GM12878 (cell line): Measurements from ENCODE around the gene FIZ1. TPM values are rescaled to one million over a fixed set of nuclear protein-coding genes. Genes with fewer than 3 reads are reported as not detected.

Source experiments
- EED ChIP-seq: sonication (generic); IDR thresholded peaks from 2 replicates; pipeline ENCODE4 v1.6.1; 2016; ENCODE audit warnings: antibody characterized with exemption, low read depth
- EGR1 ChIP-seq, 2 experiments: IDR thresholded peaks; 1 replicate in 1 of 2; 2 replicates in 1 of 2; pipeline ENCODE4 v1.6.1; 2011 to 2012; ENCODE audit warnings: low read depth in 2 of 2, low read length in 2 of 2, borderline replicate concordance in 1 of 2, mild to moderate bottlenecking in 1 of 2, moderate library complexity in 1 of 2
- HSF1 ChIP-seq: fragments of 150-350 bp; IDR thresholded peaks from 2 replicates; pipeline ENCODE4 v1.6.1; 2014; ENCODE audit warnings: mild to moderate bottlenecking, low read depth, low read length
- IKZF2 ChIP-seq, 2 experiments: fragments of 450-650 bp; IDR thresholded peaks; 2 replicates each; pipeline ENCODE4 v1.6.1; 2017; ENCODE audit warnings: mild to moderate bottlenecking in 2 of 2, moderate library complexity in 2 of 2
- JUND ChIP-seq: IDR thresholded peaks from 2 replicates; pipeline ENCODE4 v1.6.1; 2012; ENCODE audit warnings: low read depth, mild to moderate bottlenecking, low read length, improper control_type of control experiment, moderate library complexity
- KDM1A ChIP-seq: fragments of 200-600 bp; sonication (generic); IDR thresholded peaks from 2 replicates; pipeline ENCODE4 v1.6.1; 2016; ENCODE audit warnings: borderline replicate concordance
- NBN ChIP-seq: fragments of 450-650 bp; IDR thresholded peaks from 2 replicates; pipeline ENCODE4 v1.6.1; 2016
- NR2C1 ChIP-seq: fragments of 450-650 bp; IDR thresholded peaks from 2 replicates; pipeline ENCODE4 v1.6.1; 2017; ENCODE audit warnings: antibody characterized with exemption, mild to moderate bottlenecking, moderate library complexity
- PBX3 ChIP-seq: IDR thresholded peaks from 2 replicates; pipeline ENCODE4 v1.6.1; 2011; ENCODE audit warnings: mild to moderate bottlenecking, low read depth, low read length, moderate library complexity; ENCODE audit not compliant: insufficient replicate concordance
- POLR2AphosphoS2 ChIP-seq: IDR thresholded peaks from 2 replicates; pipeline ENCODE4 v1.6.1; 2011; ENCODE audit warnings: low read depth, mild to moderate bottlenecking, low read length, improper control_type of control experiment, moderate library complexity
- RUNX3 ChIP-seq: IDR thresholded peaks from 2 replicates; pipeline ENCODE4 v1.6.1; 2012; ENCODE audit warnings: low read length, inconsistent platforms
- SMAD5 ChIP-seq: IDR thresholded peaks from 2 replicates; pipeline ENCODE4 v1.6.1; 2016; ENCODE audit warnings: antibody characterized with exemption, low read depth
- TARDBP ChIP-seq: IDR thresholded peaks from 2 replicates; pipeline ENCODE4 v1.6.1; 2016; ENCODE audit warnings: borderline replicate concordance
- TCF12 ChIP-seq: IDR thresholded peaks from 2 replicates; pipeline ENCODE4 v1.6.1; 2011; ENCODE audit warnings: low read depth, mild to moderate bottlenecking, low read length
- TCF7 ChIP-seq: IDR thresholded peaks from 2 replicates; pipeline ENCODE4 v1.6.1; 2014; ENCODE audit warnings: antibody characterized with exemption, borderline replicate concordance
- ZSCAN29 ChIP-seq: fragments of 450-650 bp; IDR thresholded peaks from 2 replicates; pipeline ENCODE4 v1.6.1; 2017; ENCODE audit warnings: mild to moderate bottlenecking, moderate library complexity
- polyA plus RNA-seq, 11 experiments: library from polyadenylated mRNA; depleted of rRNA in 4 of 11; unstranded in 6 of 11; stranded (reverse) in 5 of 11; fragments of >200 nt; fragmentation: Nextera tagmentation in 4 of 11; fragmentation: Illumina TruSeq in 1 of 11; extraction: Ambion mirVana in 4 of 11; extraction: Trizol in 1 of 11; gene quantifications; 1 replicate in 1 of 11; 2 replicates in 10 of 11; pipeline versions ENCODE4 v1.2.1 to v1.2.3, GENCODE V29; 2011 to 2016; ENCODE audit warnings: inconsistent platforms in 2 of 11, missing spikeins in 2 of 11, low read depth in 1 of 11
- total RNA-seq, 4 experiments: library from RNA; depleted of rRNA in 3 of 4; stranded (reverse); fragments of >200 nt in 3 of 4; fragmentation: Illumina TruSeq in 1 of 4; extraction: Trizol in 1 of 4; gene quantifications; 2 replicates each; pipeline versions ENCODE4 v1.2.1 to v1.2.3, GENCODE V29; 2013 to 2021
- TF ChIP-seq, protein P1 (sequence below): IDR thresholded peaks from 2 replicates; pipeline ENCODE4 v1.6.1; 2012; ENCODE audit warnings: improper control_type of control experiment, low read depth, low read length; ENCODE audit not compliant: insufficient replicate concordance
- TF ChIP-seq, protein P2 (sequence below): fragments of 450-650 bp; formaldehyde crosslinking; IDR thresholded peaks from 2 replicates; pipeline ENCODE4 v1.5.0; 2022; ENCODE audit warnings: mild to moderate bottlenecking, missing genetic modification characterization
- TF ChIP-seq, protein P3 (sequence below): IDR thresholded peaks from 2 replicates; pipeline ENCODE4 v1.6.1; 2012; ENCODE audit warnings: low read depth, low read length, improper control_type of control experiment

FIZ1 gene
- total and polyA plus RNA-seq, 10 of the 15 experiments (the other 5 are each of a cell fraction or from before 2014, with no cell fraction given) = 0.60 to 16.8 (median 4.2) TPM

DNA sequence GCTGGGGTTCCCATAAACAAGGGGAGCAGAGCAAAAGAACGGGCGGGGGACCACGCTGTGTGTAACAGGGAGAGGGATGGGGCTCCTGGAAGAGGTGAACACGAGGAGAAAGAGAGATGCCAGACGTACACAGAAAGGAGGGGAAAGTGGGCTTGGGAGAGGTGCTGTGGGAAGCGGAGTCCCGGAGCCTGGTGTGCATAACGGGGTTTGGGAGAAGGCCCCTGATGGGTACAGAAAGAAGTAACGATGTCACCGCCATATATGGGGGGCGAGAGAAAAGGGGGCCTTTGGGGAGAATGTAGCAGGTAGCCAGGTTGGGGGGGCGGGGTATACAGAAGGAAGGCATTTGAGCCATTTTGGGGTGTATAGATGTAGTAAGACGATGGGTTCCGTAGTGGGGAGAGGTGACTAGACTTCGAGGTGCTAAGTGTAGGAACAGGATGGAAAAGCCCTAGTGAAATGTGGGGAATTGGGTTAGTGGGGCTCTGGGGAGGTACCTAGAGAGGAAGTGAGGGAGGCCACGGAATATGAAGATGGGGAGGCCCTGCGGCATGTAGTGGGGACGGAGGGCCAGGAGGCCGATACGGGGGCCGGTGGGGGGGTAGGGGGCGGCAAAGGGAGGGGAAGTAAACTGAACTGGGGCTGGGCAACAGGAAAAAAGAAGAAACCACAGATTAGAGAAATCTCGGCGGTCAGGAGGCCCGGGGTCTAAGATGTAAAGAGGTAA lies 42.3 kb upstream of the FIZ1 start (continued):
- TF ChIP-seq, protein P1, sequence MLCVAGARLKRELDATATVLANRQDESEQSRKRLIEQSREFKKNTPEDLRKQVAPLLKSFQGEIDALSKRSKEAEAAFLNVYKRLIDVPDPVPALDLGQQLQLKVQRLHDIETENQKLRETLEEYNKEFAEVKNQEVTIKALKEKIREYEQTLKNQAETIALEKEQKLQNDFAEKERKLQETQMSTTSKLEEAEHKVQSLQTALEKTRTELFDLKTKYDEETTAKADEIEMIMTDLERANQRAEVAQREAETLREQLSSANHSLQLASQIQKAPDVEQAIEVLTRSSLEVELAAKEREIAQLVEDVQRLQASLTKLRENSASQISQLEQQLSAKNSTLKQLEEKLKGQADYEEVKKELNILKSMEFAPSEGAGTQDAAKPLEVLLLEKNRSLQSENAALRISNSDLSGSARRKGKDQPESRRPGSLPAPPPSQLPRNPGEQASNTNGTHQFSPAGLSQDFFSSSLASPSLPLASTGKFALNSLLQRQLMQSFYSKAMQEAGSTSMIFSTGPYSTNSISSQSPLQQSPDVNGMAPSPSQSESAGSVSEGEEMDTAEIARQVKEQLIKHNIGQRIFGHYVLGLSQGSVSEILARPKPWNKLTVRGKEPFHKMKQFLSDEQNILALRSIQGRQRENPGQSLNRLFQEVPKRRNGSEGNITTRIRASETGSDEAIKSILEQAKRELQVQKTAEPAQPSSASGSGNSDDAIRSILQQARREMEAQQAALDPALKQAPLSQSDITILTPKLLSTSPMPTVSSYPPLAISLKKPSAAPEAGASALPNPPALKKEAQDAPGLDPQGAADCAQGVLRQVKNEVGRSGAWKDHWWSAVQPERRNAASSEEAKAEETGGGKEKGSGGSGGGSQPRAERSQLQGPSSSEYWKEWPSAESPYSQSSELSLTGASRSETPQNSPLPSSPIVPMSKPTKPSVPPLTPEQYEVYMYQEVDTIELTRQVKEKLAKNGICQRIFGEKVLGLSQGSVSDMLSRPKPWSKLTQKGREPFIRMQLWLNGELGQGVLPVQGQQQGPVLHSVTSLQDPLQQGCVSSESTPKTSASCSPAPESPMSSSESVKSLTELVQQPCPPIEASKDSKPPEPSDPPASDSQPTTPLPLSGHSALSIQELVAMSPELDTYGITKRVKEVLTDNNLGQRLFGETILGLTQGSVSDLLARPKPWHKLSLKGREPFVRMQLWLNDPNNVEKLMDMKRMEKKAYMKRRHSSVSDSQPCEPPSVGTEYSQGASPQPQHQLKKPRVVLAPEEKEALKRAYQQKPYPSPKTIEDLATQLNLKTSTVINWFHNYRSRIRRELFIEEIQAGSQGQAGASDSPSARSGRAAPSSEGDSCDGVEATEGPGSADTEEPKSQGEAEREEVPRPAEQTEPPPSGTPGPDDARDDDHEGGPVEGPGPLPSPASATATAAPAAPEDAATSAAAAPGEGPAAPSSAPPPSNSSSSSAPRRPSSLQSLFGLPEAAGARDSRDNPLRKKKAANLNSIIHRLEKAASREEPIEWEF = no peak
- peak; percentile 5 for TF ChIP-seq PBX3
- TF ChIP-seq ZSCAN29 = no peak
- no peak for TF ChIP-seq EED
- no peak; the same call in none of the 2 replicates for TF ChIP-seq POLR2AphosphoS2
- TF ChIP-seq RUNX3 = 0 out of 2 replicates have a peak, but pooled peaks have one; percentile 23
- TF ChIP-seq TARDBP = no peak
- TF ChIP-seq TCF7 = no peak
- peak; percentile 56; the same call in 1 of the 2 replicates for TF ChIP-seq NBN
- TF ChIP-seq, protein P2, sequence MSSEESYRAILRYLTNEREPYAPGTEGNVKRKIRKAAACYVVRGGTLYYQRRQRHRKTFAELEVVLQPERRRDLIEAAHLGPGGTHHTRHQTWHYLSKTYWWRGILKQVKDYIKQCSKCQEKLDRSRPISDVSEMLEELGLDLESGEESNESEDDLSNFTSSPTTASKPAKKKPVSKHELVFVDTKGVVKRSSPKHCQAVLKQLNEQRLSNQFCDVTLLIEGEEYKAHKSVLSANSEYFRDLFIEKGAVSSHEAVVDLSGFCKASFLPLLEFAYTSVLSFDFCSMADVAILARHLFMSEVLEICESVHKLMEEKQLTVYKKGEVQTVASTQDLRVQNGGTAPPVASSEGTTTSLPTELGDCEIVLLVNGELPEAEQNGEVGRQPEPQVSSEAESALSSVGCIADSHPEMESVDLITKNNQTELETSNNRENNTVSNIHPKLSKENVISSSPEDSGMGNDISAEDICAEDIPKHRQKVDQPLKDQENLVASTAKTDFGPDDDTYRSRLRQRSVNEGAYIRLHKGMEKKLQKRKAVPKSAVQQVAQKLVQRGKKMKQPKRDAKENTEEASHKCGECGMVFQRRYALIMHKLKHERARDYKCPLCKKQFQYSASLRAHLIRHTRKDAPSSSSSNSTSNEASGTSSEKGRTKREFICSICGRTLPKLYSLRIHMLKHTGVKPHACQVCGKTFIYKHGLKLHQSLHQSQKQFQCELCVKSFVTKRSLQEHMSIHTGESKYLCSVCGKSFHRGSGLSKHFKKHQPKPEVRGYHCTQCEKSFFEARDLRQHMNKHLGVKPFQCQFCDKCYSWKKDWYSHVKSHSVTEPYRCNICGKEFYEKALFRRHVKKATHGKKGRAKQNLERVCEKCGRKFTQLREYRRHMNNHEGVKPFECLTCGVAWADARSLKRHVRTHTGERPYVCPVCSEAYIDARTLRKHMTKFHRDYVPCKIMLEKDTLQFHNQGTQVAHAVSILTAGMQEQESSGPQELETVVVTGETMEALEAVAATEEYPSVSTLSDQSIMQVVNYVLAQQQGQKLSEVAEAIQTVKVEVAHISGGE (CRISPR knock-in tag) = no peak
- no peak for TF ChIP-seq JUND
- TF ChIP-seq KDM1A = no peak
- no peak for TF ChIP-seq NR2C1
- TF ChIP-seq SMAD5 = 0 out of 2 replicates have a peak, but pooled peaks have one; percentile 37
- TF ChIP-seq IKZF2 (IDR thresholded peaks at IDR 0.05) = no peak
- TF ChIP-seq, protein P3, sequence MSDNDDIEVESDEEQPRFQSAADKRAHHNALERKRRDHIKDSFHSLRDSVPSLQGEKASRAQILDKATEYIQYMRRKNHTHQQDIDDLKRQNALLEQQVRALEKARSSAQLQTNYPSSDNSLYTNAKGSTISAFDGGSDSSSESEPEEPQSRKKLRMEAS = no peak
- no peak for TF ChIP-seq EGR1 (IDR thresholded peaks at IDR 0.05; ENCODE audit: borderline replicate concordance in 1 of 2, low read depth in 2 of 2, low read length in 2 of 2)
- TF ChIP-seq HSF1 = no peak
- TF ChIP-seq TCF12 = no peak
